HT-29 (cell line): ENCODE measurements around the gene CRABP1. TPM values are rescaled to one million over a fixed set of nuclear protein-coding genes. Genes with fewer than 3 reads are reported as not detected.
A peak's percentile ranks its signal among the peaks of the same experiment; 100 is the strongest.
"Not testable (repeated sequence)": the region's sequence is repeated elsewhere in the genome, so short reads cannot be mapped to it uniquely, and the experiment has no call there.

Source experiments
- DNase-seq: peaks from one replicate; pipeline ENCODE4 v3.0.0-alpha.2; 2015; ENCODE audit warnings: low spot score
- total RNA-seq: library from RNA; depleted of rRNA; stranded (reverse); fragments of >200 nt; shearing (Covaris generic); gene quantifications from 2 replicates; pipeline ENCODE4 v1.2.3, GENCODE V29; 2014

The CRABP1 gene
- total RNA-seq, 1 experiment from 2014 or later: not detected

DNA sequence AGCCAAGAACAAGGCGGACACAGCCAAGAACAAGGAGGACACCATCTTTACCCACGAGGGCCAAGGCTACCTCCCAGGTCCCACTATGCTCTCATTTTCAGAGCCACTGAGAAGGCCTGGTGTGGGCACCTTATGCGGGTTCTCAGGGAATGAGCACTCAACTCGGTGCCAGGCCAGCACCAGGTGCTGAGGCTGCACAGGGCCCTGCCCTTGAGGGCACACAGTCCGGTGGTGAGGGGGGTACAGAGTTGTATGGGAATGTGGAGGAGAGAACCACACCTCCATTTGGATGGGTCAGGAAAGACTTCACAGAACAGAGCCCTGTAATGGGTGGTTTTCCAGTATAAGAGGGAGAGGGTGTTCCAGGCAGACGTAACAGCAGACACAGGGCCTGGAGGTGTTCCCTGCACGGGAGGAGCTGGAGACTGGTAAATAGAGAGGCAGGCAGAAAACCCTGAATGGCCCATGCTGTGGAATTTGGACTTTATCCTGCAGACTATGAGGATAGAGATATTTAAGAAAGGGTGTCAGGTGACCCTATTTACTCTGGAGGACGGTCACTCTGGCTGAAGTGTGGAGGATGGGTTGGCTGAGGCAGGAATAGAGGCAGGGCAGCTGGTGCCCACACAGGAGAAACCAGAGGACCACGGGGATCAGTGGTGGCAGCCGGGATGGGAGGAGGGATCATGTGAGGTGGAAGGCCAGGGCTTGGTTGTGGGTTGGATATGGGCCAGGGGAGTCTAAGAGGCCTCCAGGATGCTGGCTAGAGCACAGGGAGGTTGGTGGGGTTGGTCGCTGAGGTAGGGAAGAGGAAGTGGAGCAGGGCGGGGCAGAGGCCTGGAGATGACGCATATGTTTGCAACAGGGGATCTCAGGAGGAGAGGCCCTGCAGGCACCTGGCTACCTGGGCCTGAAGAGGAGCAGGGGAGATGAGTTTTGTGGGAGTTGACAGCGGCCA, 34.6 kb downstream of the CRABP1 start:
- peak; percentile 93 for DNase-seq

DNA sequence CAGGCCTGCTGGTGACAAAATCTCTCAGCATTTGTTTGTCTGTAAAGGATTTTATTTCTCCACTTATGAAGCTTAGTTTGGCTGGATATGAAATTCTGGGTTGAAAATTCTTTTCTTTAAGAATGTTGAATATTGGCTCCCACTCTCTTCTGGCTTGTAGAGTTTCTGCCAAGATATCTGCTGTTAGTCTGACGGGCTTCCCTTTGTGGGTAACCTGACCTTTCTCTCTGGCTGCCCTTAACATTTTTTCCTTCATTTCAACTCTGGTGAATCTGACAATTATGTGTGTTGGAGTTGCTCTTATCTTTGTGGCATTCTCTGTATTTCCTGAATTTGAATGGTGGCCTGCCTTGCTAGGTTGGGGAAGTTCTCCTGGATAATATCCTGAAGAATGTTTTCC, 40.0 kb downstream of the CRABP1 start:
- DNase-seq: not testable (repeated sequence)

DNA sequence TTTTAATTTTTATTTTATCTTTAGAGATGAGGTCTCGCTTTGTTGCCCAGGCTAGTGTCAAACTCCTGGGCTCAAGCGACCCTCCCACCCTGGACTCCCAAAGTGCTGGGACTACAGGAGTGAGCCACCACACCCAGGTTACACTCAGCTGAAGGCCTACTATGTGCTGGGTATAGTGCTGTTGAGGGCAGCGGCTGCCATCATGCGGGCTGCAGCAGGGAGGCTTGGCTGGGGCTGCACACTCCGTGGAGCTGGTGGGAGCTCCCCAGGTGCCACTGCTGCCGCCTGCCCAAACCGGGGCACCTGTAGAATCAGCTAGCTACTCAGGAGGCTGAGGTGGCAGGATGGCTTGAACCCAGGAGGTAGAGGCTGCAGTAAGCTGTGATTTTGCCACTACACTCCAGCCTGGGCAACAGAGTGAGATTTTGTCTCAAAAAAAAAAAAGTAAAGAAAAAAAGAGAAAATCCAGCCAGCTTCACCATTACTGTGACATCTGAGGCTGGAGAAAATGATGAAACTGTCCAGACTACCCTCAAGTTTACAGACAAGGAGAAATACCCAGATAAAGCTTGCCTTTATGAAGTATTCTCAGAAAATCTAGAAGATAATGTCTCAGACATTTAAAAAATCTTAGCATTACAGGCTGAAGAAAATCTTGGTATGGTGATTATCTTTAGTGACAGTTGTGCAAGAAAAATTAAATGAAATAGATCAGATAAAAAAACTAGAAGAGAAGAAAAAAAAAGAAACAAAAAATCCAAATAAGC, 42.1 kb downstream of the CRABP1 start:
- no peak for DNase-seq

DNA sequence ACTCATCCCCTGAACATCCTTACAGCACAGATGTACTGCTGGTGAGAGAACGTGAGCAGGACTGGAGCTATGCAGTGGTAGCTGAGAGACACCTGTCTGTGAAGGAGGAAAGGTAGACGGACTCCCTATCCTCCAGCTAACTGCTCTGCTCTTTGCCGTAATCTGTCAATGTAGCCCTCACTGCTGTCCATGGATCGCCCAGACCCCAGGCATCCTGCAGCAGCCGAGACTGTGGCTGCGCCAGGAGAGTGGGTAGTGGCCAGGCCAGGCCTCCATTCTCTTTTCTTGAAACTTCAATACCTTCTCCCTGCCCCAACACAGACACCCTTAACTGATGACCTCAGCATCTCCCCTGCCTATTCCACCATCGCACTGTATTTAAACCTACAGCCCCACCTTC, 44.5 kb downstream of the CRABP1 start:
- DNase-seq: no peak

DNA sequence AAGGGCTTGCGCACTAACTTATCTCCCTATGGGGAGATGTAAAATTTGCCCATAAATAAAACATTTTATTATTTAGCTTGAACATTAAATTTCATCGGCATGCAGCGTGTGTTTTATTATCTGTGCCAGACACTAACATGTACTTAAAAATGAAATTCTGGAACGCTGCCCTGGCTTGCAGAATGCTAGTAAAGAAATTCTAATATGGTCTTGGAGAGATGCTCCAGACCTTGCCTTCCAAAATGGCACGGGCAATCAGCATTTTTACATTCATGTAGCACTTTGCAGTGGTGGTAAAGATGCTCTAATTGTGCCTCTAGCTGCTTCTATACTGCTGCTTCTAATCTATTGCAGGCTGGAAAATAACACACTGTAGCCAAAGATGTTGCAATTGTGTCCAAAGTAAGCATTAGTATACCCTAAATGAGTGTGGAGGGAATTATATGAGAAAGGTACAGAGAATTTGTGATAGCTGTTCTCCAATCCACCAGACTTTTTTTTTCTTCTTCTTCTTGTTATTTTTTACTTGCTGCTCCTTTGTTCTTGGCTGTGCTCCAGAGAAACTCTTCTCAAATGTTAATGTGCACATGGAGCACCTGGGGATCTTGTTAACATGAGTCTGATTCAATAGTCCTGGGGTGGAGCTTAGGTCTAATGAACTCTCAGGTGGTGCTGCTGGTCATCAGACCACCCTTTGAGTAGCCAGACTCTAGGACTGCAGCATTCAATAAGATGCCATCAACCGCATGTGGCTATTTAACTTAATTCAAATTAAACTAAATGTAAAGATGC, 47.3 kb downstream of the CRABP1 start:
- DNase-seq: no peak

DNA sequence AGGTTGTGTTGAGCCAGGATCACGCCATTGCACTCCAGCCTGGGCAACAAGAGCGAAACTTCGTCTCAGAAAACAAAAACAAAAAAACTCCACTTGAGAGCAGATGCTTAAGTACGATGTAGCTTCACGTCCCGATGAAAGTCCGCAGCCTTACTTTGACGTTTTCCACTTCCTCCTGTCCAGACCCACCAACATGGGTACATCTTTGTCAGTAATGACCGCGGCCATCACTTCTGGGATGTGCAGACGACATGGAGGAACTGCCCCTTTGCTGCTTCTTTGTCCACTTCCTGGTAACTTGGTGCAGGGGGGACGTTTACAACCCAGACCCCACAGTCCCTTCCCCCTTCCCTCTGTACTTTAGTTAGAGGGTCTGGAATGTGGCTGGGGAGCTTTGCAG, 48.7 kb downstream of the CRABP1 start:
- DNase-seq: no peak

DNA sequence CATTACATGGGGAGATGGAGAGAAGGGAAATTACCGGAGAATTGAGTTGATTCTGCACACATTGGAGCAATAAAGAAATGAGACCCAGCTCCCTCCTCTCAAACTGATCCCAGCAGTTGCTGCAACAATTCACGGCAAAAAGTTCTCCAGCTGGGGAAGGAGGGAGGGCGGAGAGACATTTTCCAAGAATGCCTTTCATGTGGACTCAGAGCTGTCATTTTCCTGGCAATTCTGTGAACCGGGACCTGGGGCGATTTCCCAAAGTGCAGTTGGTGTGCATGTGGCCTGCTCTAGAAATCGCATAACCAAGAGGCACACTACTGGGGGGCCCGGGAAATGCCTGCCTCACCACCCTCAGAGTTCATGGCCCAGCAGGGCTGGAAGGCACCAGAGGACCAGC, 49.2 kb downstream of the CRABP1 start:
- DNase-seq: no peak

DNA sequence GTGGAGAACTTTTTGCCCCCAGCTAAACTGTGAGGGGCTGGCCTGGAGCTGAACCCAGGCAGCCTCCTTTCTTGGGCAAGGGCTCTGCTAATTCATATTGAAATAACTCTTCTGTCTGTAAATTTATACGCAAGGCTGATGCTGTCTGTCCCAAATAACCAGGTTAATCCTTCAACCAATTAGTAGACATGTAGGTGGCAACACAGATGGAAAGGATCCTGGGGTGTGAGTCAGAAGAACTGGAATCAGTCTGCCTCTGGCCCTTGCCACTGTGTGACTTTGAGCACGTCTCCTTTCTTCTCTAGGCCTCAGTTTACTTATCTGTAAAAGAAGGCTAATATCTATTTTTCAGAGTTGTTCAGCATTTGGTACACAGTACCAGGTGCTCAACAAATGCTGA, 49.6 kb downstream of the CRABP1 start:
- DNase-seq: no peak

DNA sequence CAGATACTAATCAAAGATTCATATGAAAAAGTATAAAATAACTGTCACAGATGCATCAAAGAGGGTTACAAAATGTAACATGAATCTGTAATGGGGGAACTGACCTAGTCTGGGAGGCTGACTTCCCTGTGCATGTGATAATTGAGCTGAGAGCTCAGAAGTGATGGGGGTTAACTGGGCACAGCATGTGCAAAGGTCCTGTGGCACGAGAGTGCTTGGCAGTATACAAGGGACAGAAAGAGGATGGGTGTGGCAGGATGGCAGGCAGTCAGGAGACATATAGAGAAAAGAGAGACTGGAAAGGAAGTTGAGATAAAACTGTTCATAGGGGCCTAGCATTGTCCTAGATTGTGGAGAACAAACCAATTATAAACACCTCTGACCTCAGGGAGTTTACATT, 50.1 kb downstream of the CRABP1 start:
- no peak for DNase-seq

DNA sequence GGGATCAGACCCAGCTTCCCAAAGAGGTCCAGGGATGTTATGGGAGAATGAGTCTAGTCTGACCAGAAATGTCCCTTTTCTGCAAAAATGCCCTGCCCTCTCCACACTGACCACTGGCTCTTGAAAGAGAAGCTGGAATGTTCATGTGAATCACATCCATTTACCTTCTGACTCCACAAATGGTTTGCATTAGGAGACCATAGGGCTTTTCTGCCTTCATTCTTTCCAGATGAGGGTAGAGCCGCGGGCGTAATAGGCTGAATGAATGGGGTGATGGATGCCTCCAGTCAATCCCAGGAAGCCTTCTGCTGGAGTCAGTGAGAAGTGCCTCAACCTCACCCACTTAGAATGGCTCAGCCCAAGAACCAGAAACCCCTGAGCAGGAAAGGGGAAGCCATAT, 50.7 kb downstream of the CRABP1 start:
- no peak for DNase-seq

DNA sequence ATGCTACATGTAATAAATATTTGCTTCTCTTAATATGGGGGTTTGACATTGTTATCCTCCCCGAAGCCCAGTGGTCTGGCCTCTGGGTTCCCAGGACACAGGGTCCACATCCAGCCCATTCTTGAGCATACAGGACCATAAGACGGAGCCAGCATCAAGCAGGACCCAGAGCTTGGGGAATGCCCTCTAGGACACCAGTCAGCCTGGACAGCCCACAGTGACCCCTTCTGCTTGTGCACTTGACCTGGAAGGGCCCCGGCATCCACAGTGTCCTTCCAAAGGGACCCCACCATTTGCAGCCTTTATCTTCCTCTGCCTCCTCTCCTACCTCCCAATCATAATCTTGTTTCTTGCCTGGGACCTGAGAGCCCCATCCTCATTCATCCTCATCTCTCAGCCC, 51.6 kb downstream of the CRABP1 start:
- no peak for DNase-seq

DNA sequence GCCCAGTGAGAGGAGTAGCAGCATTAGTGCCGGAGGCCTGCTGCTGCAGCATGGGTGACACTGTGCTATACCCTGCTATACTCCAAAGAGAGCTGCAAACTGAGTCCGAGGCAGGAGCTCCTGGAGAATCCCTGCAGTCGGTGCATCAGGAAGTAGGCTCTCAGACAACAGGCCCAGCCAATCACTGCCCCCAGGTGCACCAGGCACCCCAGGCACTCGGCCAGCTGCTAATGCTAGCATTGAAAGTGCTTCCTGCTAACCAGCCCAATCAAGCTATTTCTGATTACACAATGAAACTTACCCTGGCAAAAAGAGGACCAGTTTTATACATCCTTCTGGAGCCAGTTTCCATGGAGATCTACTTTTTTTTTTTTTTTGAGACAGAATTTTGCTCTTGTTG, 52.3 kb downstream of the CRABP1 start:
- no peak for DNase-seq

DNA sequence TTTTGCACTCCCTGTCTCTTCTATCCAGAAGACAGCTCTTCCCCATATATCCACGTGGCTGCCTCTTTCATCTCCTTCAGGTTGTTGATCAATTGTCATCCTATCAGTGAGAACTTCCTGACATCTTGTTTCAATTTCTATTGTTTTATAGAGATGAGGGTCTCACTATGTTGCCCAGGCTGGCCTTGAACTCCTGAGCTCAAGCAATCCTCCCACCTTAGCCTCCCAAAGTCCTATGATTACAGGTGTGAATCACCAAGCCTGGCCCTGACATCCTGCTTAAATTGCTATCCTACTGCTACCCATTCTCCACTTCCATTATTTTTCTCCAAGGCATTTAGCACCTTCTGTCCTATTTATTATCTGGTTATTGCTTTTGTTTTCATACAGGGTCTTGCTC, 53.0 kb downstream of the CRABP1 start:
- no peak for DNase-seq

DNA sequence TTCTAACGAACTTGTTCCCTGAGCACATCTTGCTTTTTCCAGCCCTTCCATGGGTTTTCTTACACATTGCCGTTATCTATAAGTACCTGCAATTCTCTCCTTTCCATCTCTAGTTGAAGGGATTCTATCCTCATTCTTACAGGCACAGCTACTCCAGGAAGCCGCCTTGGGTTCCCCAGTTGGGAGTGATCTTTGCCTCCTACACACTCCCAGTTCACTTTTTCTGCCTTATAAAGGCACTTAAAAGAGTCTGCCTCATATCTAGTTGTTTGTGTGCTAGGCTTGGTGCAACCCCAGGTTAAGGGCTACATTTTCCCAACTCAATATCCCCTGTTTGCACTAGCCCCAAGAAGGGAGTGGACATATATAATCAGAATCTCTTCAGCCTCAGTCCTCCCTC, 53.9 kb downstream of the CRABP1 start:
- no peak for DNase-seq

DNA sequence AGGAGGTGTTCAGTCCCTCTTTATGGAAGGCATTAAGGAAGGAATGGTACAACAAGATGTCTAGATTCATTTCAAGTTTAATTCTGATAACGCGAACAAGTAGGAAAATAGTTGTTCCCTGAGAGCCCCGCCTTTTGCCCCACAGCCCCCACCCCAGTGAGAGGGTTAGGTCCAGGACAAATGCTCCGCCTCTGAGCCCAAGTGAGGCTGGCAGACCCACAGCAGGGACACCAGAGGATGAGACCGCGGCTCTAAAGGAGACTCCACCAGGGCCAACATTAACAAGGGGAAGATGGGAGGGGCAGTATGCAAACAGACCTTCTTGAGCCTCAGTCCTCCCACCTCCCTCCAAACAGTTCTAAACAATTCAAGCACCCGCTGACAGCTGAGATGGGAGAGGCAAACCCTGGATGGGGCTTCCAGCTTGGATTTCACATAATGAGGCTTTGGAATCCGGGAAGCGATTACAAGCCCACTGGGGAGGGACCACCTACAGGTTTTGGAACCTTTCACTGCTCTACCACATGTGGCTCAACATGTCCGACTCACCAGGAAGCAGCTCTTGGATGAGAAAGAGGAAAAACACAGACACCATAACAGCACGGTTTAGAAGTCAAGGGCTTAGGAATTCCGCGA, 54.9 kb downstream of the CRABP1 start:
- no peak for DNase-seq

DNA sequence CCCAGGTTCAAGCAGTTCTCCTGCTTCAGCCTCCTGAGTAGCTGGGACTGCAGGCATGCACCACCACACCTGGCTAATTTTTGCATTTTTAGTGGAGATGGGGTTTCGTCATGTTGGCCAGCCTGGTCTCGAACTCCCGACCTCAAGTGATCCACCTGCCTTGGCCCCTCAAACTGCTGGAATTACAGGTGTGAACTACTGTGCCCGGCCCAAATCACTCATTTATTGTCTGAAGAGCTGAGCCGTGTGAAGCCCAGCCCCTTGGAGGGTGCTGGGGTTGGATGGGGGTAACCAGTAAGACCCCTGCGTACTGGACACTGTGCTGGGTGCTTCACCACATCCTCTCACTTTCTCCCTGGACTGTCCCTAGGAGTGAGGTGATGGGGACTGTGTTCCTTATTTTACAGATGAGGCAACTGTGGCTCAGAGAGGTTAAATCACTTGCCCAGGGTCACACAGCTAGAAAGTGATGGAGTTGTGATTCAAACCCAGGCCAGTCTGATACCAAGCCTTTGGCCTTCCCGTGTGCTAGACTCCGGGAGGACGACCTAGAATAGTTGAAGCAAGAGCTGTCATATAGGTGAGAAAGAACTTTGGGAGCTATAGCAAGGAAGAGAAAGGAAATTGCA, 56.1 kb downstream of the CRABP1 start:
- no peak for DNase-seq

DNA sequence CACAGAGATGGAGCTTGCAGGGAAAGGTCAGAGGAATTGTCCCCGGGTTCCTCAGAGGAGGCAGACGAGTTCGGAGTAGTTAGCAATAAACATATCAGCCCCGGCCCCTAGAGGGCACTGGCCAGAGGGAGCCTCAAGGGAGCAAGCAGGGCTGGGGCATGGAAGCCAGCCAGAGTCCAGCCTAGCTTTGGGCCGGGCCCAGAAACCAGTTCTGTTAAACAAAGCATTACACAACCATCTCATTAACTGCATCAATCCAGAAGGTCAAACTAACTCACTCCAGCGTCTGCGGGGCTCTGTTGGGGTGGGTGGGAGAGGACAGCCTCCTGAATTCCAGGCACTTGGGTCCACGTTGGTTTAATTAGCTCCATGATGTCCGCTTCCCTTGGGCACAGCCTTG, 56.8 kb downstream of the CRABP1 start:
- DNase-seq: peak; percentile 44

DNA sequence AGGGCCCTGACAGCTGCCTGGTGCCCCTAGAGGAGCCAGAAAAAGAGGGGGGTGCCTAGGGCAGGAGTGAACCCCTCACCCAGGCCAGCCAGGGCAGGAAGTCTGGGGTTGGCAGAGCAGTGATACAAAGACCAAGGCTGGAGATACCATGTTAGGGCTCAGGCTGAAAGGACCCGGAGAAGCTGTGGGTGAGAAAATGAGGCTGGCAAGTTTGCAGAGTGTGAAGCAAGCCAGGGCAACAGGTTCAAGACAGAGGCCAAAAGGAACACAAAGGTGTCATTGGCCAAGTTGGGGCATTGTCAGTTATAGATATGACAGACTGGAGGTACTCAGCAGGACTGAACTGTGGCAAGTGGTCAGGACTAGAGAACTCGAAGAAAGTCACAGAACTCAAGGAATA, 57.2 kb downstream of the CRABP1 start:
- DNase-seq: no peak
